ENCODE data around the gene EXOC6.
"Not testable (repeated sequence)": the region's sequence is repeated elsewhere in the genome, so short reads cannot be mapped to it uniquely, and the experiment has no call there.

The EXOC6 gene

GRCh38 chr10:93085272-93085859 lies 237.0 kb downstream of the EXOC6 start:
- DNase-seq = no peak

GRCh38 chr10:93086289-93086688 lies 238.0 kb downstream of the EXOC6 start:
- DNase-seq = no peak

- no peak for DNase-seq
Measured at GRCh38 chr10:93087846-93088245, 239.5 kb downstream of the EXOC6 start.

GRCh38 chr10:93088466-93088865 lies 240.1 kb downstream of the EXOC6 start:
- DNase-seq = no peak

- no peak for DNase-seq
Measured at GRCh38 chr10:93090619-93091018, 242.3 kb downstream of the EXOC6 start.

GRCh38 chr10:93091960-93092359 lies 243.6 kb downstream of the EXOC6 start:
- no peak for DNase-seq

GRCh38 chr10:93095225-93095624 lies 246.9 kb downstream of the EXOC6 start:
- DNase-seq = no peak

GRCh38 chr10:93096901-93097300 lies 248.6 kb downstream of the EXOC6 start:
- DNase-seq = no peak

- no peak for DNase-seq
Measured at GRCh38 chr10:93097386-93097785, 249.1 kb downstream of the EXOC6 start.

- DNase-seq = no peak
Measured at GRCh38 chr10:93098816-93099215, 250.5 kb downstream of the EXOC6 start.

GRCh38 chr10:93099670-93100069 lies 251.3 kb downstream of the EXOC6 start:
- no peak for DNase-seq

GRCh38 chr10:93101148-93101547 lies 252.8 kb downstream of the EXOC6 start:
- not testable (repeated sequence) for DNase-seq

GRCh38 chr10:93103953-93104352 lies 255.6 kb downstream of the EXOC6 start:
- DNase-seq = no peak

GRCh38 chr10:93106631-93107072 lies 258.3 kb downstream of the EXOC6 start:
- no peak for DNase-seq
